NCI-H526 treated with DMSO at 0.1 percent for 48 hours (cell line): ENCODE data around the gene LTBP2.

Experiments
- DNase-seq: peaks from one replicate; lab custom pipeline; 2025; lab: John Stamatoyannopoulos, UW

Gene LTBP2

GRCh38 chr14:74611650-74612349, at the start of gene LTBP2:
TSS of gene LTBP2 (minus strand) at chr14:74612237. CDS start at chr14:74611944, 293 bp downstream.
- DNase-seq = no peak

- no peak for DNase-seq
These were observed 48.8 kb upstream of the LTBP2 start for GRCh38 chr14:74660863-74661262.

GRCh38 chr14:74660167-74660566, 48.1 kb upstream of the LTBP2 start:
- no peak for DNase-seq

GRCh38 chr14:74658535-74659131, 46.6 kb upstream of the LTBP2 start:
- DNase-seq = no peak

- DNase-seq = no peak
These were observed 44.9 kb upstream of the LTBP2 start for GRCh38 chr14:74656964-74657363.

- DNase-seq = no peak
These were observed 43.8 kb upstream of the LTBP2 start for GRCh38 chr14:74655599-74656395.

- no peak for DNase-seq
These were observed 42.9 kb upstream of the LTBP2 start for GRCh38 chr14:74654931-74655330.

- DNase-seq = no peak
These were observed 41.5 kb upstream of the LTBP2 start for GRCh38 chr14:74653386-74654138.

GRCh38 chr14:74652541-74652940, 40.5 kb upstream of the LTBP2 start:
- no peak for DNase-seq

GRCh38 chr14:74650927-74651686, 39.1 kb upstream of the LTBP2 start:
- DNase-seq = no peak

GRCh38 chr14:74649673-74650072, 37.6 kb upstream of the LTBP2 start:
- DNase-seq = no peak

- DNase-seq = no peak
These were observed 37.1 kb upstream of the LTBP2 start for GRCh38 chr14:74649167-74649566.

- DNase-seq = no peak
These were observed 36.6 kb upstream of the LTBP2 start for GRCh38 chr14:74648601-74649000.

- no peak for DNase-seq
These were observed 35.8 kb upstream of the LTBP2 start for GRCh38 chr14:74647678-74648461.

- no peak for DNase-seq
These were observed 35.1 kb upstream of the LTBP2 start for GRCh38 chr14:74647061-74647677.

GRCh38 chr14:74645756-74646470, 33.9 kb upstream of the LTBP2 start:
- DNase-seq = no peak

GRCh38 chr14:74645244-74645643, 33.2 kb upstream of the LTBP2 start:
- DNase-seq = no peak

GRCh38 chr14:74641601-74642391, 29.8 kb upstream of the LTBP2 start:
- DNase-seq = no peak

GRCh38 chr14:74638966-74639365, 26.9 kb upstream of the LTBP2 start:
- DNase-seq = no peak
